Stimulated activated naive B cell treated with anti-CD40 and anti-IgM and Interleukin-4, amounts not matched to agents 10 μg/mL and 1 μg/mL and 100 μg/mL, for 72 hours (primary cell): ENCODE results near the gene CCDC33.

ENCODE experiments used
- ATAC-seq, 2 donors: fragments of 150-1000 bp; cut with Tn5 transposase; replicated peaks; 2 replicates each; pipeline ENCODE4 v1.10.0; 2021; ENCODE audit warnings: moderate library complexity in 1 of 2
- DNase-seq: peaks from one replicate; pipeline ENCODE4 v3.0.0; 2021
- H3K27ac Mint-ChIP-seq: one replicate; pipeline ENCODE4 v1.8.0; 2022; ENCODE audit warnings: mild to moderate bottlenecking, mixed read lengths
- H3K27me3 Mint-ChIP-seq, 2 donors: one replicate each; pipeline ENCODE4 v1.8.0; 2022; ENCODE audit warnings: mixed read lengths in 2 of 2
- H3K36me3 Mint-ChIP-seq, 2 donors: one replicate each; pipeline ENCODE4 v1.8.0; 2022; ENCODE audit warnings: mixed read lengths in 2 of 2, mild to moderate bottlenecking in 1 of 2
- H3K4me1 Mint-ChIP-seq, 2 donors: one replicate each; pipeline ENCODE4 v1.8.0; 2022; ENCODE audit warnings: mixed read lengths in 2 of 2, mild to moderate bottlenecking in 1 of 2
- H3K4me3 Mint-ChIP-seq, 2 donors: one replicate each; pipeline ENCODE4 v1.8.0; 2022; ENCODE audit warnings: mild to moderate bottlenecking in 2 of 2, mixed read lengths in 2 of 2, moderate library complexity in 1 of 2
- H3K9me3 Mint-ChIP-seq, 2 donors: one replicate each; pipeline ENCODE4 v1.8.0; 2022; ENCODE audit warnings: mixed read lengths in 2 of 2, mild to moderate bottlenecking in 1 of 2

The CCDC33 gene

DNA sequence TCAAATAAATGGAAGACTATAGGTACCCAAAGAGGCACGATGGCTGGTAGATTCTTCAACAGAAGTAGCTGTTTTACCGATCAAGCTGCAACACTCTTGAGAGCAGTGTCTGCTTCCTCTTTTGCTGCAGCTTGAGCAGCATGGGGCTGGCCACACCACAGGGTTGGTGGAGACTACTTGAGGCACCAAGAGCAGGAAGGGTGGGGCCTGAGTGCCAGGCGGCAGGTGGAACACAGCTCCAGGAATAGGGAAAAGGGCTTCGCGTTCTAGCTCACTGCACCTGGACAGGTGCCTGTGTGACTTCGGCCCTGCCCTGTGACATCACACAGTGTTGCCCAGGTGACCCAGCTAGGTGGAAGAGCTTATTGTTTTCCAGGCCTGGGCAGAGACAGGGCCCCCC lies at the start of gene CCDC33:
CCDC33 (plus strand) TSS at position 365 of the 400 bp plus-strand sequence. CDS start 394 bp downstream, outside the sequence.
- Mint-ChIP-seq H3K27ac (no peak within 1 kb of the TSS), H3K9me3 (no peaks in the 10 kb centered on the region), H3K27me3 (peaks cover 6 to 12% of the 10 kb centered on the region in 2 donors), H3K36me3 (no peaks in the 10 kb centered on the region), H3K4me1 (peaks cover 5% of the 10 kb centered on the region in 2 donors), H3K4me3 (no peak within 1 kb of the TSS)
- ATAC-seq (peak; percentile 98), DNase-seq (peak; percentile 11)

DNA sequence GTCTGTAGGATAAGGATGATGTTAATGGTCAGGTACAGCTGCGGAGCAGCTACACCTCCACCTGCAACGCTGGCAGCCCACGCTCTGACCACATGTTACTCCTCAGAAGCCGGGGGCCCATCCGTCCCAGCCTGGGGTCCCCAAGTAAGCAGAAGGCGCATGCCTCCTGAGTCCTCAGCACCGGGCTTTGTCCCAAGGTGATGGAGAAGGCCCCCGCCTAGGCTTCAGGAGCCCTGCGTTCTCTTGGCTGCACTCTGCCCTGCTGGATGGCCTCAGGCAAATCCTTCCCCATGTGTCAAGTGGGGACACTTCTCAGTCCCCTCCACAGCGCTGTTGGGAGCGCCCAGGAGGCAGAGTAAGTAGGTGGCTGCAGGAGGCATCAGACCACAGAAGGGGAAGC lies 47.9 kb upstream of the CCDC33 start:
- H3K27me3 Mint-ChIP-seq, result no peaks in the 10 kb centered on the region
- DNase-seq (no peak), ATAC-seq (no peak)
- no peaks in the 10 kb centered on the region for H3K9me3 Mint-ChIP-seq
- no peak overlapping the region for H3K4me3 Mint-ChIP-seq
- no peak overlapping the region for H3K27ac Mint-ChIP-seq
- H3K4me1 Mint-ChIP-seq, result peaks cover 0 to 2% of the 10 kb centered on the region in 2 donors
- H3K36me3 Mint-ChIP-seq, result no peaks in the 10 kb centered on the region

DNA sequence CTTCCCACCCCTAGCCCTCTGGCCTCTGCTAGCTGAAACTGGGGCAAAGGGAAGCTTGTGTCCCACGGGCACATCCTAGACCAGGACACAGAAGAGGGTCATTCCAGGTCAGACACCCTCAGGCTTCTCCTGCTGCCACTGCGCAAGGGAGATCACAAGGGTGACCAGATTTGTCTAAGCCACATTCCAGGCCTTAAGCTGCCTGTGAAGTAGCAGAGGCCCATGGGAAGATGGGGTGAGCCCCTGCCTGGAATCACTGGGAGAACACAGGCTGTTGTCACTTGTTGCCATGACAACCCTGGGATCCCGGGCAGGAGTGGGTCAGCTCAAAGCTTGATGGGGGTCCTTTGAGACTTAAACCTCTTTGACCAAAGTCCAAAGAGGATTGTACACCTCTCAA lies 44.3 kb upstream of the CCDC33 start:
- Mint-ChIP-seq H3K27ac (no peak overlapping the region), H3K4me3 (no peak overlapping the region), H3K9me3 (no peaks in the 10 kb centered on the region), H3K27me3 (no peaks in the 10 kb centered on the region), H3K4me1 (no peaks in the 10 kb centered on the region), H3K36me3 (no peaks in the 10 kb centered on the region)
- ATAC-seq, result no peak
- DNase-seq, result no peak

DNA sequence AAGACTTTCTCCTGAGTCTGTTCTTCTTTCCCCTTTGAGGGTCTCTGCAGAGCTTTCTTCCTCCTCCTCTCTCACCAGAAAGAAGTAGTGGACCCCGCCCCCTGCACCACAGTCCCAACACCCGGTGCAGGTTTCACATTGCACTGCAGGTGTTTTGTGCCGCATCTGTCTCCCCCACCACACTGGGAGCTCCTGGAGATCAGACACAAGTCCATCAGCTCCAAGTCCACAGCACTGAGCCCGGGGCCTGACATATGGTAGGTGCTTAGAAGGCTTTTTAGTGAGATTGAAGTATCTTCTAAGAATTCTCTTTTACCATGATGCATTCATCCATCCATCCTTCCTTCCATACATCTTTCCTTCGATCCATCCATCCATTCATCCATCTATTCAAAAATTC lies 43.4 kb upstream of the CCDC33 start:
- Mint-ChIP-seq H3K4me3 (no peak overlapping the region), H3K27me3 (no peaks in the 10 kb centered on the region), H3K36me3 (no peaks in the 10 kb centered on the region), H3K9me3 (no peaks in the 10 kb centered on the region), H3K4me1 (no peaks in the 10 kb centered on the region), H3K27ac (no peak overlapping the region)
- no peak for DNase-seq
- ATAC-seq, result no peak

DNA sequence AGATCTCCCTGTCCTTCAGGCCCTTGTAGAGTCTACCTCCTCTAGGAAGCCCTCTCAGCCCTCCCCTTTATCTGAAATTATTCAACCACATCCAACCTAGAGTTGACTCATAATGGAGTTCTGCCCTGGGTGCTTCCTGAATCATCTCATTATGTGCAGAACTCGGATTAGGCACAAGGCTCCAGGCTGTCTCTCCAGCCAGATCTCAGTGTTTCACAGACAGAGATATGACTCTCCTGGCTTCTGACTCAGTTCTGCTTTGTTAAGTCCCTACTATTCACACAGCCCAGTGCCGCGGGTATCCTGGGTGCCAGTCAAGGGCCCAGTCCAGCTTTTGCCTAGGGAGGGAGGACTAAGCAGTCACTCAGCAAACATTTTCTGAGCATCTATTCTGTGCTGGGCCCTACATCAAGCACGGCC lies 42.8 kb upstream of the CCDC33 start:
- Mint-ChIP-seq H3K9me3 (no peaks in the 10 kb centered on the region), H3K27ac (no peak overlapping the region), H3K36me3 (no peaks in the 10 kb centered on the region), H3K4me3 (no peak overlapping the region), H3K27me3 (no peaks in the 10 kb centered on the region), H3K4me1 (no peaks in the 10 kb centered on the region)
- DNase-seq (no peak), ATAC-seq (peak in 1 of 2 donors; percentile 14)

DNA sequence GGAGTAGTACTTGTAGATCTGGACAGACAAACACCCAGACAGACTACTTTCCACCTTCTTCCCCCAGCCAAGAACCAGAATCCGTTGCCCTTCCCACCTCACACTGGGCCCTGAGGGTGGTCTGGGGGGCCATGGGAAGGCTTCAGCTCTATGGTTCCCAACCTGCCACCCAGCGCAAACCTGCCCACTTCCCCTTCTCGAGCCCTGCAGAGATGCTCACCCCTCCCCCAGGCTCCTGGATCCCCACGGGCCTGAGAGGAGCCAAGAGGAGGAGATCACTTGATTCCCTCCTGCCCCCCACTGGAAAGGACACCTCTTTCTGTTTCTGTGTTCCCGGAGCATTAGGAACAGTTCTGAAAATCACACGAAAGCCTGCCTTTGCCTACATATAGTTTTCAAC lies 42.2 kb upstream of the CCDC33 start:
- DNase-seq (no peak), ATAC-seq (no peak)
- no peaks in the 10 kb centered on the region for H3K36me3 Mint-ChIP-seq
- H3K4me1 Mint-ChIP-seq, result no peaks in the 10 kb centered on the region
- no peaks in the 10 kb centered on the region for H3K27me3 Mint-ChIP-seq
- no peak overlapping the region for H3K4me3 Mint-ChIP-seq
- no peak overlapping the region for H3K27ac Mint-ChIP-seq
- H3K9me3 Mint-ChIP-seq, result no peaks in the 10 kb centered on the region

DNA sequence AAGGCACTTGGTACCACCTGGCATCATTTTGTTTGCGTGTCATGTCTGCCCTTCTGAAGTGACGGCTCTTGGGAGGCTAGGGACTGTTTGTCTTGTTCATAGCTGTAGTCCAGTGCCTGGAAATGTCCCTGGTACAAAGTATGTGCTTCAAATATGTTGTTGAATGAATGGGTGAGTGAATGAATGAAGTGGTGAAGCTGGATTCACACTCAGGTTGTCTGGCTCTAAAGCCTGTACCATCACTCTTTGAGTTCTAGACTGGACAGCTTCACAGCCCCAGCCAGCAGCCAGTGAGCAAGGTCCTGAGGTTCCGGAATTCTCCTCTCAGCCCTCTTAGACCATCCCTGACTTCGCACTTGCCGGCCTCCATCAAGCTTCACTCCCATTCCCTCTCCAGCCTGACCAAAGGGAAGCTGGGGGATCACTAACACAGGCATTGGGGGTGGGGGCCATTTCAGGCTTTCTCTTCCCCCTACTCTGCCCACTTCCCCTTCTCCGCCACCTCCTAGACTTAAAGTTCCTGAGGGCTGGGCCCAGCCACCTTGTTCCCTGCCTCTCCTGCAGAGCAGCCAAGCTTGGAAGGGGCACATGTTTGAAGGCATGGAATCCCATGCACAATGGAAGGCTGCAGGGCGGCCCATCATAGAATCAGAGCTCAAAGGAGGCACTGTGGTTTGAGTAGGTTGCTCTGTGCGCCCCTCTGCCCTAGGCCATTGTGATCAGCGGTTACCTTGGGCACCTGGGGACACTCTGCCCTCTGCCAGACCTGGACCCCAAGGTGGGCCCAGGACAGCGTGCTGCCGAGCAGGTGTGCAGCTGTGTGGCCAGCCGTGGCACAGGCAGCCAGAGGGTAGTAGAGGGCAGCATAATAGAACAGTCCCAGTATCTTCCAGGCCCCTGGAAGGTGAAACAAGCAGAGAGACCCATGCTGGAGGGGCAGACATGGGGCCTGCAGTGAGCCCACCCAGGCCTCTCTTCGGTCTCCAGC lies 41.3 kb upstream of the CCDC33 start:
- DNase-seq, result no peak
- H3K4me3 Mint-ChIP-seq, result no peak overlapping the region

DNA sequence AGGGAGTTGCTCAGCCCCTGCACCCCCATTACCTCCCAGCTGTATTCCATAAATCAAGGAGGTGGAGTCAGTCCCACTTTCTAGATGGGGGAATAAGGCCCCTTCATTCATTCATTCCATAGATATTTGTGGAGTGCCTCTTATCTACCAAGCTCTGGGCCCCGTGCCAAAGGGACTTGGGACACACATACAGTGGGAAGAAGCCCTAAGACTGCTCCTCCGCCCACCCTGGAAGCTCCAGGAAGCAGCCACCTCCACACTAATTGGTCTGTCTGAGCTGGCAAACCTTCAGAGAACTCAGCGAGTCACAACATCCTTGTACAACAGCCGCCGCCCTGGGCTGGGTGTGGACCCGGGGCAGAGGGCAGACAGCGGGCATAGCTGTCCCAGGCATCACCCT lies 40.0 kb upstream of the CCDC33 start:
- H3K9me3 Mint-ChIP-seq, result no peaks in the 10 kb centered on the region
- H3K4me3 Mint-ChIP-seq, result no peak overlapping the region
- H3K36me3 Mint-ChIP-seq, result no peaks in the 10 kb centered on the region
- DNase-seq, result no peak
- H3K27me3 Mint-ChIP-seq, result peaks cover 0 to 4% of the 10 kb centered on the region in 2 donors
- H3K27ac Mint-ChIP-seq, result no peak overlapping the region
- no peaks in the 10 kb centered on the region for H3K4me1 Mint-ChIP-seq
- ATAC-seq, result no peak

More for the DNA sequence above, 41.3 kb upstream of the CCDC33 start:
- H3K9me3 Mint-ChIP-seq, result no peaks in the 10 kb centered on the region
- no peak overlapping the region for H3K27ac Mint-ChIP-seq
- H3K4me1 Mint-ChIP-seq, result no peaks in the 10 kb centered on the region
- no peaks in the 10 kb centered on the region for H3K27me3 Mint-ChIP-seq
- no peak for ATAC-seq
- no peaks in the 10 kb centered on the region for H3K36me3 Mint-ChIP-seq

DNA sequence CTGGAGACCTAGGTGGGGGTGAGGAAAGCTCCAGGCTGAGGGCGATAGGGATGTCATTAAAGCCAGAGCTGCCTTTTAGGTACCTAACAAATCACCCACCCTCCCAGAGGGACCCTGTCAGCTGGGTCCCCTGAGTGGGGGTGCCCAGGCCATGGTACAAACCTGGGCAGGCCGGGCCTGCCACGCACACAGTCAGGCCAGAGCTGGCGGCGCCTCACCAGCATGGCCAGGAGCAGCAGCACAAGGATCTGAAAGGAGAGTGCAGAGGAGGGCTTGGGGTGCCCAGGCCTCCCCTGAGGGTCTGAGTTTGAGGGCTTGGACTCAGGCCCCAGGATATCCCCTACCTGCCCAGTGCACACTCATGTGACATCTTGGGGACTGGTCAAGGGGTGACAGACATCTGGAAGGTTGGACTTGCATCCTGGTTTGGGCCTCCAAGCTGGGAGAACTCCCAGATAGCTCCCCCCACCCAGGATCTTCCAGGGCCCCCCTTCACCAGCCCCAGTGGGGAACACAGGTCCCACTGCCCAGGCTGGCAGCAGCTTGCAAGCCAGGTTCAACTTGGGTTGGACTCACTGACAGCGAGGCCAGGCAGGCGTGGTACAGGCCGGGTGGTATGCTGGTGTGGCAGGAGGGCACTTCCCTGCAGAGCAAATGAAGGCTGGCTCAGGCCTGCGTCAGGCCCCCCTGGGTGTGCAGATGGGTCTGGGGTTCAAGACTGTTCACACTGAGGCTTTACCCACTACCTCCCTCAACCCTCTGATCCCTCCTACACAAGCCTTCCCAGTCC lies 38.8 kb upstream of the CCDC33 start:
- Mint-ChIP-seq H3K36me3 (no peaks in the 10 kb centered on the region), H3K9me3 (no peaks in the 10 kb centered on the region), H3K4me1 (no peaks in the 10 kb centered on the region), H3K4me3 (no peak overlapping the region), H3K27ac (no peak overlapping the region), H3K27me3 (peaks cover 0 to 11% of the 10 kb centered on the region in 2 donors)
- ATAC-seq (no peak), DNase-seq (no peak)

DNA sequence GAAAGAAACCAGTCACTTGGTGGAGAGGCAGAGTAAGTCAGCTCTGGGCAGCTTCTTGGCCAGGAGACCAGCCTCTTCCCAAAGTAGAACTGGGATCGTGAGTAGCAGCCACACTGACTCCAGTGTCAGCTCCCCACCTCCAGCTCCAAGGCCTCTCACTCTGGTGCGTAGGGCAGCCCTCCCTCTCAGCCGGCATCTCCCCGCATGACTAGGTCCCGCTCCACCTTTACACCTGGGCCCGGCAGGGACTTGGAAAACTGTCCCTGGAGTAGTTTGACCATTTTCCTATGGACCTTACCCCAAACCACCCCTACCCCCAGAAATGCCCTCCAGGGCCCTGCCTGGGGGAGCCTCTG lies 36.9 kb upstream of the CCDC33 start:
- Mint-ChIP-seq H3K4me3 (no peak overlapping the region), H3K27me3 (peaks cover 0 to 24% of the 10 kb centered on the region in 2 donors)

DNA sequence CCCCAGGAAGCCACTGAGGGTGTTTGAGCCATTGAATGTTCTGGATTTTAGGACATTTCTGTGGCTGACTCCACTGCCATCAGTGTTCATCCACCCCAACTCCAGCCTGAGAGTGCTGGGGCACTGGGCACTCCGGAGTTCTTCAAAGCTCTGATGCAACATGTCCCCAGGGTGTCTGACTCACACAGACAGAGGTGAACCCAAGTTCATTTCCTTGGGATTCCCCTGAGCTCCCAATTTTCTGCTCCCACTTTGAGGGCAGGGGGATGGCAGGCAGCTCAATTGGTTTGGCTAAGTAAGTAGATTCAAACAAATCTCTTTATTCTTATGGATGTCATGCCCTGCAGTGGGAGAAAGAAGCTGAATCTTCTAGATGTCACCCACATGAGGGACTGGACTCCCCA lies 35.7 kb upstream of the CCDC33 start:
- Mint-ChIP-seq H3K27ac (no peak overlapping the region), H3K9me3 (no peaks in the 10 kb centered on the region), H3K4me3 (no peak overlapping the region), H3K27me3 (peaks cover 0 to 31% of the 10 kb centered on the region in 2 donors), H3K36me3 (no peaks in the 10 kb centered on the region), H3K4me1 (no peaks in the 10 kb centered on the region)
- DNase-seq (no peak), ATAC-seq (no peak)

More for the DNA sequence above, 36.9 kb upstream of the CCDC33 start:
- Mint-ChIP-seq H3K4me1 (no peaks in the 10 kb centered on the region), H3K9me3 (no peaks in the 10 kb centered on the region), H3K36me3 (no peaks in the 10 kb centered on the region), H3K27ac (no peak overlapping the region)
- ATAC-seq (no peak), DNase-seq (no peak)

DNA sequence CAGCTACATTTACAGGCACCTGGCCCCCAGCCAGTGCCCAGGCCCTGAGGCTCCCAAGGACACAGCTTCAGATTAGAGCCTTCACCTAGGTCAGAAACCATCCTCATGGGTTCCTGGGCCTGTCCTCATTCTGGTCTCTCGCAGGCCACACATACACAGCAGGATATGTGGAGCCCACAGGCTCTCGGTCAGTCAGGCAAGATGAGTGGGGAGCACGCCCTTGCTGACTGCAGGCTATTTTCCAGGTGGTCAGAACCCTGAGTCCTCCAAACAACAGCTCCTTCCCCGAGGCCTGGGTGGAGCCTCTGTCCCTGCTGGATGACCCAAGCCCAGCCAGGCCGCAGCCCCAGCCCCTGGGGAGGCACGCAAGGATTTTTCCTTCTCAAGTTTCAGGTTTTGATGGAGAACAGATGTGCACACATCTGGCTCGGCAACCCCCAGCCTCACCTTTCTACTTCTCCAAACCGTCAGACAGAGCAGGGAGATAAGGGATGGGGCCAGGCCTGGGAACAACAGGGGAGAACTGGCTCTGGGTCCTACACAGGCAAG lies 35.2 kb upstream of the CCDC33 start:
- H3K27me3 Mint-ChIP-seq, result peaks cover 0 to 31% of the 10 kb centered on the region in 2 donors
- no peaks in the 10 kb centered on the region for H3K36me3 Mint-ChIP-seq
- H3K27ac Mint-ChIP-seq, result no peak overlapping the region
- H3K4me3 Mint-ChIP-seq, result no peak overlapping the region
- H3K4me1 Mint-ChIP-seq, result no peaks in the 10 kb centered on the region
- DNase-seq (no peak), ATAC-seq (no peak)
- H3K9me3 Mint-ChIP-seq, result no peaks in the 10 kb centered on the region

DNA sequence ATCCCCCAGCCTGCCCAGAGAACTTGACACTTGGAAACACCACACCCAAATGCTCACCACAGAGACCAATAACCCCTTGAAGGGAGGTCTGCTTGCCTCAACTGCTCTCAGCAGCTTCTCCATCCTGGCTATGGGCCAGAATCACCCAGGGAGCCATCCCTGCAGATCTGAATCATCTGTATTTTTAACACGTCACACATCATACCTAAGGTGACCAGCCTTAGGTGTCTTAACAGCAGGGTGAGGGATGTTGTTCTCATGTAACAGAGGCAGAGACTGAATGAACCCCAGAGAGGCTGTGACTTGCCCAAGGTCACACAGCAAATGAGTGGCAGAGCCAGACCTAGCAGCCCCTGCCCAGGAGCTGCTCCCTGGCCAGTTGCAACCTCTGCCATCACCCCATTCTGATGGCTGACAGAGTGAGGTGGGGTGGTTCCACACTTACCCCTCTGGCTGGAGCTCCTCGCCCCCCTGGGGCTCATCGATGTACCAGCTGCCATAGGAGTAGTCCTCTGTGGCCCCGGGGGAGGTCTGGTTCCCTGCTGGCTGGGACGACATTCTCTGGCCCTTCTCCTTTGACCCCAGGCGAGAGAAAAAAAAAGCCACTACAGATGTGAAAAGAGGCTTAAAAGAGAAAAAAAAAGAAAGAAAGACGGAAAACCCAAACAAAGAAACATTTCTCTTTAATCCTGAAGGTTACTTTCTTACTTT lies 34.3 kb upstream of the CCDC33 start:
- no peaks in the 10 kb centered on the region for H3K9me3 Mint-ChIP-seq
- no peak overlapping the region for H3K4me3 Mint-ChIP-seq
- no peaks in the 10 kb centered on the region for H3K4me1 Mint-ChIP-seq
- H3K36me3 Mint-ChIP-seq, result no peaks in the 10 kb centered on the region
- DNase-seq (no peak), ATAC-seq (no peak)
- H3K27ac Mint-ChIP-seq, result no peak overlapping the region
- peaks cover 6 to 36% of the 10 kb centered on the region in 2 donors for H3K27me3 Mint-ChIP-seq
